Measurements from ENCODE around the gene RHBDD1. TPM values are rescaled to one million over a fixed set of nuclear protein-coding genes. Genes with fewer than 3 reads are reported as not detected.

The RHBDD1 gene
- polyA plus RNA-seq, 2 of the 4 experiments (the other 2 are of a cell fraction) = 8.3 to 46.9 TPM

GRCh38 chr2:226799211-226799975, 36.5 kb upstream of the RHBDD1 start, which contains the start of gene IRS1:
Gene IRS1 (minus strand): TSS chr2:226799820. CDS start chr2:226798738, 1,082 bp downstream.
- no peaks in the 10 kb centered on the region for H3K9me3 ChIP-seq
- WGBS (ENCODE audit: missing lambda C conversion rate) = 0% methylated on average over 2 of the region's 82 CpGs
- H3K4me2 ChIP-seq = peak within 1 kb of the TSS; percentile 96
- FAIRE-seq (no peak), ATAC-seq (peak; percentile 45 to 46), DNase-seq (ENCODE audit: low read depth in 1 of 2, low spot score in 1 of 2) (peak in 1 of 2 experiments; percentile 76)
- H3K4me1 ChIP-seq = peaks cover 45% of the 10 kb centered on the region
- TF ChIP-seq MYC (IDR thresholded peaks at IDR 0.05; ENCODE audit: borderline replicate concordance, low read length) (no peak; the same call in 1 of the 2 replicates), POLR2AphosphoS2 (conservative IDR thresholded peaks at IDR 0.05; ENCODE audit: low read length) (no peak), EP300 (IDR thresholded peaks at IDR 0.05) (no peak; a peak in 1 of 5 replicates), SMC3 (IDR thresholded peaks at IDR 0.05) (peak; percentile 89; the same call in 2 of the 3 replicates), RCOR1 (IDR thresholded peaks at IDR 0.05; ENCODE audit: low read depth, low read length) (no peak), TFCP2L1 (CRISPR knock-in tag; IDR thresholded peaks at IDR 0.05) (no peak), CTCF (IDR thresholded peaks at IDR 0.05) (peak; percentile 86; the same call in 2 of the 3 replicates), PHF8 (IDR thresholded peaks at IDR 0.05; ENCODE audit: borderline replicate concordance, low read depth) (peak; percentile 39; the same call in 1 of the 2 replicates), FOSL2 (IDR thresholded peaks at IDR 0.05) (no peak), FOSL2 (CRISPR knock-in tag; IDR thresholded peaks at IDR 0.05) (no peak), ZC3H11A (IDR thresholded peaks at IDR 0.05) (no peak), HMGXB4 (CRISPR knock-in tag; IDR thresholded peaks at IDR 0.05; ENCODE audit: borderline replicate concordance) (no peak), E2F6 (IDR thresholded peaks at IDR 0.05; ENCODE audit: borderline replicate concordance, low read depth) (0 out of 2 replicates have a peak, but pooled peaks have one; percentile 21), MAX (IDR thresholded peaks at IDR 0.05) (peak; percentile 56), USF2 (IDR thresholded peaks at IDR 0.05) (peak; percentile 55), BCL3 (IDR thresholded peaks at IDR 0.05) (0 out of 3 replicates have a peak, but pooled peaks have one; percentile 55), RNF2 (IDR thresholded peaks at IDR 0.05; ENCODE audit: borderline replicate concordance, low read depth) (no peak), NR3C1 (IDR thresholded peaks at IDR 0.05) (no peak), RAD21 (conservative IDR thresholded peaks at IDR 0.05 in 1 of 2, IDR thresholded peaks at IDR 0.05 in 1 of 2) (peak; percentile 48 to 88), GATA3 (IDR thresholded peaks at IDR 0.05; ENCODE audit: borderline replicate concordance) (peak; percentile 27; the same call in 1 of the 2 replicates), RFX5 (IDR thresholded peaks at IDR 0.05) (no peak), KDM1A (IDR thresholded peaks at IDR 0.05; ENCODE audit: low read depth) (no peak), KDM5A (IDR thresholded peaks at IDR 0.05) (0 out of 2 replicates have a peak, but pooled peaks have one; percentile 9), ZNF302 (CRISPR knock-in tag; IDR thresholded peaks at IDR 0.05) (no peak), POLR2A (IDR thresholded peaks at IDR 0.05; ENCODE audit: low read length) (peak; percentile 54), MAZ (IDR thresholded peaks at IDR 0.05; ENCODE audit: borderline replicate concordance, low read depth, low read length) (peak; percentile 9; the same call in 1 of the 2 replicates), JUN (IDR thresholded peaks at IDR 0.05) (peak in 1 of 2 experiments; percentile 50; a peak in 3 of 5 replicates), HDAC2 (IDR thresholded peaks at IDR 0.05) (no peak)
- H3K27ac ChIP-seq = peak within 1 kb of the TSS; percentile 95 to 100
- ChIA-PET POLR2A (interaction anchor here (0.6 to 2.0 kb wide), 14 partner anchors 27 to 684 kb away, joined by 3 to 7 read pairs (median 3); partner anchors contain the start of gene RHBDD1), CTCF (interaction anchor here (0.6 to 4.6 kb wide), 25 partner anchors 9 to 1130 kb away, joined by 3 to 17 read pairs (median 3); no protein-coding TSS in a partner anchor)
- H3K4me3 ChIP-seq = peak within 1 kb of the TSS; percentile 80
